ENCODE results near the gene PWWP2B. TPM values are rescaled to one million over a fixed set of nuclear protein-coding genes. Genes with fewer than 3 reads are reported as not detected.
"Not testable (repeated sequence)": the region's sequence is repeated elsewhere in the genome, so short reads cannot be mapped to it uniquely, and the experiment has no call there.

PWWP2B gene
- total and polyA plus RNA-seq, 2 of the 4 experiments (the other 2 are of a cell fraction), result 1.7 to 2.2 TPM

DNA sequence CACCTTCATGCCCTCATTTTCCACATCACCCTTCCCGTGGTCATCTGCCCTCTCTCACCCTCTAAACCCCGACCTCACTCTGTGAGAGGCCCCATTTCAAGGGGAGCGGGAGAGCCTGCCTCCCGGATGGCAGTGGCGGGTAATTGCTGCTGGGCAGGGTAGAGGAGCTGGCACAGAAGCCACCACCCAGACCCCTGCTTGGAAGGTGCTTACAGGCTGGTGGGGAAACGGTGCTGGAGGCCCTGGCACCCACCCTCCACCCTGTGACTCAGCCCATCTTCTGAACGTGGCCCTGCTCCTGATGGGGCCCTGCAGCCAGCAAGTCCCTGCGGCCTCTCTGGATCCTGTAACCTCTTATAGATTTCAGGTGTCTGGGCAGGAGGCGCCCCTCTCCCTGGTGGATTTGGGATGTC lies 10.6 kb upstream of the PWWP2B start:
- Histone ChIP-seq H4K91ac (ENCODE audit: insufficient read depth, low read depth, low read length) (no peak overlapping the region), H3K9me3 (ENCODE audit: control insufficient read depth, insufficient read depth, low read length) (peaks cover 2% of the 10 kb centered on the region), H4K8ac (ENCODE audit: low read depth in 2 of 2, low read length in 2 of 2) (no peak overlapping the region), H3K23ac (ENCODE audit: low read depth, low read length) (no peak overlapping the region), H3K27ac (ENCODE audit: insufficient read depth, low read length) (no peak overlapping the region), H2BK120ac (ENCODE audit: low read depth, low read length) (no peak overlapping the region), H3K9me1 (ENCODE audit: insufficient read depth, low read length) (no peaks in the 10 kb centered on the region), H2BK5ac (ENCODE audit: low read depth, low read length, poor library complexity, severe bottlenecking) (no peak overlapping the region), H2AK9ac (replicated peaks; ENCODE audit: low read depth, low read length, poor library complexity) (no peak overlapping the region), H3K9ac (ENCODE audit: low read depth, low read length) (no peak overlapping the region), H4K5ac (ENCODE audit: low read depth, low read length) (no peak overlapping the region), H3K4me2 (ENCODE audit: low read depth, low read length) (no peak overlapping the region), H3K18ac (ENCODE audit: low read depth, low read length) (no peak overlapping the region), H3K36me3 (ENCODE audit: control insufficient read depth, insufficient read depth, low read length) (no peaks in the 10 kb centered on the region), H2BK15ac (ENCODE audit: low read depth, low read length) (no peak overlapping the region), H2AFZ (replicated peaks; ENCODE audit: low read length, poor library complexity) (no peak overlapping the region), H3K4me1 (ENCODE audit: control insufficient read depth, insufficient read depth, low read length) (0 out of 2 replicates have a peak, but pooled peaks cover 2% of the 10 kb centered on the region), H3K4me3 (ENCODE audit: insufficient read depth, low read depth, low read length) (no peak overlapping the region), H3K27me3 (ENCODE audit: control insufficient read depth, insufficient read depth, low read length) (peaks cover 7% of the 10 kb centered on the region; the same call in 1 of the 2 replicates), H4K20me1 (ENCODE audit: insufficient read depth, low read length) (no peaks in the 10 kb centered on the region), H2AK5ac (ENCODE audit: low read depth, low read length) (no peak overlapping the region), H2BK20ac (ENCODE audit: low read depth, low read length) (no peak overlapping the region), H3K14ac (replicated peaks; ENCODE audit: low read depth, low read length) (no peak overlapping the region), H3K4ac (ENCODE audit: low read depth, low read length) (no peak overlapping the region), H3K56ac (ENCODE audit: extremely low read depth, insufficient read depth, low read length) (no peak overlapping the region), H3K79me1 (ENCODE audit: low read depth in 1 of 2, low read length in 2 of 2) (no peaks in the 10 kb centered on the region)
- POLR2A ChIA-PET (ENCODE audit: unreplicated experiment), result no interaction called here
- no TSS peak for BruUV-seq (replicated peaks)
- TF ChIP-seq CHD1 (IDR thresholded peaks at IDR 0.05; ENCODE audit: low read depth, low read length), result no peak
- CTCF ChIA-PET, result no interaction called here
- dilution Hi-C loops (cut with HindIII; ENCODE audit: low sequenced_read_pairs, unreplicated experiment), result no loop called here
- ATAC-seq (ENCODE audit: low read depth) (no peak), DNase-seq (no peak)
- in situ Hi-C loops (cut with MboI; ENCODE audit: low sequenced_read_pairs), result no loop called here
- intact Hi-C loops (cut with micrococcal nuclease), result no loop called here
- WGBS, 2 experiments (ENCODE audit: extremely low coverage in 2 of 2, insufficient read length in 1 of 2), result no CpG with 5 or more reads among the region's 9 CpGs

DNA sequence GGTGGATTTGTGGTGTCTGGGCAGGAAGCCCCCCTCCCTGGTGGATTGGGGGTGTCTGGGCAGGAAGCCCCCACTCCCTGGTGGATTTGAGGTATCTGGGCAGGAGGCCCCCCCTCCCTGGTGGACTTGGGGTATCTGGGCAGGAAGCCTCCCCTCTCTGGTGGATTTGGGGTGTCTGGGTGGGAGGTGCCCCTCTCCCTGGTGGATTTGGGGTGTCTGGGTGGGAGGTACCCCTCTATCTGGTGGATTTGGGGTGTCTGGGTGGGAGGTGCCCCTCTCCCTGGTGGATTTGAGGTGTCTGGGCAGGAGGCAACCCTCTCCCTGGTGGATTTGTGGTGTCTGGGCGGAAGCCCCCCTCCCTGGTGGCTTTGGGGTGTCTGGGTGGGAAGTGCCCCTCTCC lies 10.1 kb upstream of the PWWP2B start:
- H4K8ac ChIP-seq (ENCODE audit: low read depth in 2 of 2, low read length in 2 of 2); H3K9me1 ChIP-seq (ENCODE audit: insufficient read depth, low read length); H4K5ac ChIP-seq (ENCODE audit: low read depth, low read length); H3K79me1 ChIP-seq (ENCODE audit: low read depth in 1 of 2, low read length in 2 of 2); H2BK120ac ChIP-seq (ENCODE audit: low read depth, low read length); H3K27me3 ChIP-seq (ENCODE audit: control insufficient read depth, insufficient read depth, low read length); H3K4ac ChIP-seq (ENCODE audit: low read depth, low read length); H2AK9ac ChIP-seq (replicated peaks; ENCODE audit: low read depth, low read length, poor library complexity); H3K36me3 ChIP-seq (ENCODE audit: control insufficient read depth, insufficient read depth, low read length); ATAC-seq (ENCODE audit: low read depth); H4K91ac ChIP-seq (ENCODE audit: insufficient read depth, low read depth, low read length); intact Hi-C loops (cut with micrococcal nuclease); BruUV-seq (replicated peaks); H3K14ac ChIP-seq (replicated peaks; ENCODE audit: low read depth, low read length); H4K20me1 ChIP-seq (ENCODE audit: insufficient read depth, low read length); CTCF ChIA-PET; H3K9ac ChIP-seq (ENCODE audit: low read depth, low read length); H3K4me3 ChIP-seq (ENCODE audit: insufficient read depth, low read depth, low read length); dilution Hi-C loops (cut with HindIII; ENCODE audit: low sequenced_read_pairs, unreplicated experiment); H3K4me2 ChIP-seq (ENCODE audit: low read depth, low read length); H2AFZ ChIP-seq (replicated peaks; ENCODE audit: low read length, poor library complexity); H3K4me1 ChIP-seq (ENCODE audit: control insufficient read depth, insufficient read depth, low read length); H2AK5ac ChIP-seq (ENCODE audit: low read depth, low read length); H3K18ac ChIP-seq (ENCODE audit: low read depth, low read length); DNase-seq; H2BK20ac ChIP-seq (ENCODE audit: low read depth, low read length); in situ Hi-C loops (cut with MboI; ENCODE audit: low sequenced_read_pairs); H3K9me3 ChIP-seq (ENCODE audit: control insufficient read depth, insufficient read depth, low read length); H2BK5ac ChIP-seq (ENCODE audit: low read depth, low read length, poor library complexity, severe bottlenecking); H3K23ac ChIP-seq (ENCODE audit: low read depth, low read length); H3K27ac ChIP-seq (ENCODE audit: insufficient read depth, low read length); H3K56ac ChIP-seq (ENCODE audit: extremely low read depth, insufficient read depth, low read length); POLR2A ChIA-PET (ENCODE audit: unreplicated experiment); H2BK15ac ChIP-seq (ENCODE audit: low read depth, low read length): not testable (repeated sequence)
- WGBS, 2 experiments (ENCODE audit: extremely low coverage in 2 of 2, insufficient read length in 1 of 2), result no CpG with 5 or more reads among the region's 1 CpG

All from IMR-90 (cell line).